ENCODE results near the gene HBD. TPM values are rescaled to one million over a fixed set of nuclear protein-coding genes. Genes with fewer than 3 reads are reported as not detected.

The HBD gene
- polyA plus RNA-seq, 3 donors, result 1.2 to 2.1 (median 1.8) TPM

DNA sequence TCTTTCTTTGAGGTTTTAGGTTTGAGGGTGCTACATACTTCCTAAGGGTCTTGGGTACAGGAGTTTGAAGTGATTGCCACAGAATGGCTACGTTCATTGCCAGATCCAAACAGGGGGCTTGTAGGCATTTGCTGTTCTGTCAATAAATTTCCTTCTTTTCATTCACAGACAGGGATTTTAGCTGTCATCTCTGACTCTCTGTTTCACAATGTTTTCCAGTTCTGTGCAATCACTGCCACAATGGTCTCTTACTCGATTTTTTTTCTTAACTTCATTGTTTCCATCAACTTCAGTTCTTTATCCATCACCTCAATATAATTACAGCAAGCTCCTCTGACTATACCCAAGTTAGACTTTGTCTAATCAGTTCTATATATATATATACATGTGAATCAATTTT is 6.2 kb upstream of the HBD start:
- DNase-seq (ENCODE audit: extremely low read depth in 1 of 11, low read depth in 9 of 11, low spot score in 4 of 11), result no peak

DNA sequence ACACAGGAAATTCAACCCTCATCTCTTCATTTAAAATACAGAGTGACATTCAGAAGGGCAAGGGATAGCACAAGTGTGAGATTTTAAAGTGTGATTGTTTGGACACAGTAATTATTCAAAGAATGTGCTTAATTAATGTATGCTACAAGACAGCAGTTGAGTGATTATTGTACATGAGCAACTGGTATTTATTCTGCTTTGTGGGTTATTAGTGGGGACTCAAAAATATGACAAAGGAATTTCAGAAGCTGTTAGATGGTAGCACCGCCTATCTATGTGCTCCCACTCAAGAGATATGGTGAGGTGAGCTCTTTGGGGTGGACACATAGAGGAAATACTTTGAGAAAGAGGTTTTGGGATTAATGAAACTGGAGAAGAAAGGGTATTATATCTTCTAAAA is 5.8 kb upstream of the HBD start:
- DNase-seq (ENCODE audit: extremely low read depth in 1 of 11, low read depth in 9 of 11, low spot score in 4 of 11), result no peak

DNA sequence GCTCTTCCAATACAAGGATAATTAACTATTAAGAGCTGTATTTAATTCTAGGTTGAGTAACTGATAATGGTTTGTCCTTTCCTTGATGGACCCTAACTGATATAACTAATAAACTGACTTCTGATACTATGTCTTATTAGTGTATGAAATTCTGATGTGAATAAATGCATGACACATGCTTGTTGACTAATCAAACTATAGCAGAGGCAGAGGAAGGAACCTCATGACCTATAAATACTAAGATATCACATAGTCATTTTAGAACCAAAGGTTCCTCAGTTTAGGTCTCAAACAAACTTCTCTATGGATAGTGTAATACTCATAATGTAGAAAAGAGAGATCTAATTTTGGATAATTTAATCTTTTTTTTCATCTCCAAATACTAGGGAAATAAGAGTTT is 4.8 kb upstream of the HBD start:
- no peak for DNase-seq (ENCODE audit: extremely low read depth in 1 of 11, low read depth in 9 of 11, low spot score in 4 of 11)

DNA sequence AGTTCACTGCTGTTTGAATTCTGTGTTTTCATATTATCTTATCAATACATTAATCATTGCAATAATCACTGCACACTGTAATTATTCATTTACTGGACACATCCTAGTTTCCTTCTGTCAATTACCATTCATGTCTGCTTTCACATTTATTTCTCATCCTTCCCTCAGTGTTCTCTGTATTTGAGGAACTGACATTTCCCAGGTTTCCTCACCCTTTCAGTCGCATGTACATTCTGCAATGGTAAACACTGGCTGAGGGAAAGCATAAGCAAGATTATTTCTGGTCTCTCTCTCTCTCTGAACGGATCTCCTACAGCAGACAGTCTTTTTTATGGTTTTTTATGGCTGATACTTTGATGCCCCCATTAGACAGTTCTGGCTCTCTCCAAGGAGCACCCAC is 4.2 kb upstream of the HBD start:
- no peak for DNase-seq (ENCODE audit: extremely low read depth in 1 of 11, low read depth in 9 of 11, low spot score in 4 of 11)

DNA sequence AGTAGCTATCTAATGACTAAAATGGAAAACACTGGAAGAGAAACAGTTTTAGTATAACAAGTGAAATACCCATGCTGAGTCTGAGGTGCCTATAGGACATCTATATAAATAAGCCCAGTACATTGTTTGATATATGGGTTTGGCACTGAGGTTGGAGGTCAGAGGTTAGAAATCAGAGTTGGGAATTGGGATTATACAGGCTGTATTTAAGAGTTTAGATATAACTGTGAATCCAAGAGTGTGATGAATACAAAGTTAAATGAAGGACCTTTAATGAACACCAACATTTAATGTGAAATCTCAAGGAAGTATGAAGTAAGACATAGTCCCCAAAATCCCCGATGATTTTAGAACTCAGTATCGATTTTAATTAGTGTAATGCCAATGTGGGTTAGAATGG is 3.1 kb upstream of the HBD start:
- no peak for DNase-seq (ENCODE audit: extremely low read depth in 1 of 11, low read depth in 9 of 11, low spot score in 4 of 11)

DNA sequence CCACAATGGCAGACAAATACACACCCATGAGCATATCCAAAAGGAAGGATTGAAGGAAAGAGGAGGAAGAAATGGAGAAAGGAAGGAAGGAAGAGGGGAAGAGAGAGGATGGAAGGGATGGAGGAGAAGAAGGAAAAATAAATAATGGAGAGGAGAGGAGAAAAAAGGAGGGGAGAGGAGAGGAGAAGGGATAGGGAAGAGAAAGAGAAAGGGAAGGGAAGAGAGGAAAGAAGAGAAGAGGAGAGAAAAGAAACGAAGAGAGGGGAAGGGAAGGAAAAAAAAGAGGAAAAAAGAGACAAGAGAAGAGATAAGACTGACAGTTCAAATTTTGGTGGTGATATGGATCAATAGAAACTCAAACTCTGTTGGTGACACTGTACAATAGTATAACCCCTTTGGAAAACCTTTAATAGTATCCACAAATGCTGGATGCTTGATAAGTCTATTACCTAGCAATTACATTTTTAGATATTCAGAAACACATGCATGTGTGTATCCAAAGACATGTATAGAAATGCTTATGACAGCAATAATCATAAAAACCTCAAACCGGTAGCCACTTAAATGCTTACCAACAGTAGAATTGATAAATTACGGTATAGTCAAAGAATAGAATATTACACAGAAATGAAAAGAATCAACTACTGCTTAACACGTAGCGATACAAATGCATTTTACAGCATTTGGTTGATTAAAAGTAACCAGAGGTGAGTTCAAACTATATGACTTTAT is 1.2 kb upstream of the HBD start:
- no peak for DNase-seq (ENCODE audit: extremely low read depth in 1 of 11, low read depth in 9 of 11, low spot score in 4 of 11)

DNA sequence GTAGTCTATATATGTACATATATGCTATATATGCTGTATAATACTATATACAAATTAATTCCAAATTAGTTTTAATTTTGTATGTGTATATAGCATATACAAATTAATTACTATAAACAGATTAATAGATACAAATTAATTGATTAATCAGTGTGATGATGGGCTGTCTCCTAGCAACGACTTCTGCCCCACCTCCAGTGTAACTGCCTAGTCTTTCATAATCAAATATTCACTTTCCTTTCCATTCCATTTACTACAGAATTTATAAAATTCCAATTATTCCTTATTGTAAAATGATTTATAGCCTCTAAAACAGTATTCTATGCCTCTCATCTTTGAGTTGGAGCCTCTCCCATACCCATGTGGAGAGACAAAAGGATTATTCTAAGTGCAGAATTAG is 976 bp downstream of the HBD start:
- DNase-seq (ENCODE audit: extremely low read depth in 1 of 11, low read depth in 9 of 11, low spot score in 4 of 11), result no peak

DNA sequence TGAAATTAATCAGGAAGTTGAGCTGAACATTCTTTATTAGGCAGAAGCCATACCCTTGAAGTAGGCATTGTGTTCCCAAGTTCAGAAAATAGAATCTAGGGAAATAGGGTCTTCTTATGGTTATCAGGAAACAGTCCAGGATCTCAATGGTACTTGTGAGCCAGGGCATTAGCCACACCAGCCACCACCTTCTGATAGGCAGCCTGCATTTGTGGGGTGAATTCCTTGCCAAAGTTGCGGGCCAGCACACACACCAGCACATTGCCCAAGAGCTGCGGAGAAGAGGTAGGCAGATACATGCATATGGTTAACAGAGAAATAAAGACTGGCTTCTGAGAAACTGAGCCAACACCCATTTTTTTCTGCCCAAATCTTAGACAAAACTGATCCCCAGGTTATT is 1.5 kb downstream of the HBD start:
- DNase-seq (ENCODE audit: extremely low read depth in 1 of 11, low read depth in 9 of 11, low spot score in 4 of 11), result no peak

DNA sequence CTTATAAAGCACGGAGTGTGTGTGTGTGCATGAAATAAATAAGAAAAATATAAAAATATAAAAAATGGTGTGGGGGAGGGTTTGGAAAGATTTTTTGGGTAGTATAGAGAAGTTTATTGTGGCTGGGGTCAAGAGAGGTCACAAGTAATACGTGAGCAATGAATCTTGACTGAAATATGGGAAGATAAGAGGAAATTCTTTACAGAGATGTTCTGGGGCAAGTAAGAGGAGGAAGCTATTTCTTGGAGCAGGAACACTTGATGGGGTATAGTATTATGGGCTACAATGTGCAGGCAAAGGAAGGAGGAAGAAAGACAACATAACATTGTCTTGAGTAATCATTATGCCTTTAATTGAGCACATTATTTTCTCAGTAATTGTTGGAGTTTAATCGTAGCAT is 2.1 kb downstream of the HBD start:
- no peak for DNase-seq (ENCODE audit: extremely low read depth in 1 of 11, low read depth in 9 of 11, low spot score in 4 of 11)

DNA sequence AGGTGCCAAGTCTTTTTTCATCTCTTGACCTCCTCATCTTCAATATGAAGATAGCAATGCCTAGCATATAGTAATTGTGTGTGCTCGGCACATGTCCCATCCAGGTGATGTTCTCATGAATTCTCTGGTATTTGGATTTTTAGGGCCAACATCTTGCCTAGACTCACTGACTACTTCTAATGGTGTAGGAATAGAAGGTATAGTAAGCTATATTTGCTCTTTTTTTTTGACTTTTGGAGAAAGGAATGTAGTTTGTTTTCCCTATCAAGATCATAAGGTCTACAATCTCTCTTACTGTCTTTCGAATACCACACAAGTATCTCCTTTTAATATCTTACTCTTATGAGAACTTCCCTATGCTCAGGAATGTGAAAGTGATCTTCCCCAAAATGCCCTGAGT is 3.2 kb downstream of the HBD start:
- no peak for DNase-seq (ENCODE audit: extremely low read depth in 1 of 11, low read depth in 9 of 11, low spot score in 4 of 11)

DNA sequence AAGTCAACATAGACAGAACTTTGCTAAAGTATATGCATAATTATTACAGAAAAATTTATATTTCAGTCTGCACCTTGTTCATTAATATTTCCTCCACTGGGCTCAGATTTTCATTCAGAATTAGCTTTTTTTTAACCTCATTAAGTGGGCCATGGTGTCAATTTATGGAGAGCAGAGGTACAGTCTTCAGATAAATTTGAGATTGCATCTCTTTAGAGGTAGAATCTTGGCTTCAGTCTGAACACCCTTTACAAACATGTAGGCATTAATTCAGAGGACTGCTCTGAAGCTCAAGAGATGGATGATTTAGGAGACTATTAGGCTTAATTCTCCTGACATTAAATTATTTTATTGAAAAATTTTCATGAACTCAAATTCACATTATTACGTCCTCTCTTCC is 4.0 kb downstream of the HBD start:
- DNase-seq (ENCODE audit: extremely low read depth in 1 of 11, low read depth in 9 of 11, low spot score in 4 of 11), result no peak

DNA sequence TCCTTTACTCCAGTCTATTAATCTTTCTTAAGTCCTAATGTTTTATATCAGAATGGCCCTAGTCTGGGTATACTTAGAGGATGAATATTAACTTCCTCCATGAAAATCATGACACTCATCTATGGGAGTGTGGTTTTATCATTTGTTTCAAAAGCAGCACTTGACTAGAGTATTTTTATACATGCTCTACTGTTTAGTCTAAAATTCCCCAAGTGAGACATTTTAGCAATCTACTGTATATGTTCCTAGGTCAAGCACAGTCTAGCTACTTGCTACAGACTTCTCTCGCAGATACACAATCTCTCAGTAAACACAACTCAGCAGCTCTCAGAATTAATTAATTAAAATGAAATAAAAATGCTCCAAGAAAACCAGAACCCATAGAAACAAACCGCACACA is 4.5 kb downstream of the HBD start:
- no peak for DNase-seq (ENCODE audit: extremely low read depth in 1 of 11, low read depth in 9 of 11, low spot score in 4 of 11)

DNA sequence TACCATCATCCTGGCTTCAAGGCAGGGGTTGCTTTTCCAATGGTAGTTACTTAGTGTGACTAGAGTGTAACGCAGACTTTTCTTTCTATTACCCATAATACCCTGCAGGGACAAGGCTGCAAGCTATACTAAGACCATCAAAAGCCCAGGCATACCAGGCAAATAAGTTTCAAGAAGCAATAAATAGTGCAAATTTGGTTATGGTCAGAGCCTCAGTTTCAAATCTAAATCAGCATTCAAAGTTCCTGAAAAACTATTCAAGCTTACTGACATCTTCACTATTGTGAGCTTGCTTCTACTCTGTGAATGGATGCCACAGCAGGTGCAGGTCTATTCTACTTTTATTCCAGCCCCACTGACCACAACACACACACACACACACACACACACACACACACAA is 4.9 kb downstream of the HBD start:
- DNase-seq (ENCODE audit: extremely low read depth in 1 of 11, low read depth in 9 of 11, low spot score in 4 of 11), result no peak

DNA sequence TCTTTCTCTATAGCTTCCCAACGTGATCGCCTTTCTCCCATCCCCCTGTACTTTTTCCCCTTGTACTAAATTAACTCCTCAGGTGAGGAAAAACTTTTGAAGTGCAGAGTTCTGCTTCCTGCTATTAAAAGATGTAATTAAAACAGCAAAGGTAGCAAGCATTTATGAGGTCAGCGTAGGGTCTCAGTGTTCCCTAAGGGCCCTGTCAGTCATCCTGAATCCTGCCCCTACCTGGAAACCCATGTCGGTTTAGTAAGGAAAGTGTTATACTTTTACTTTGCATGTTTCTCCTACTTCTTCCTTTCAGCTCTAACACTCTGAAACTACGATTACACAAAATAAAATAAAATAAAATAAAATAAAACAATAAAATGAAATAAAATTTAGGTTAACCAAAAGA is 6.2 kb downstream of the HBD start:
- DNase-seq (ENCODE audit: extremely low read depth in 1 of 11, low read depth in 9 of 11, low spot score in 4 of 11), result no peak

DNA sequence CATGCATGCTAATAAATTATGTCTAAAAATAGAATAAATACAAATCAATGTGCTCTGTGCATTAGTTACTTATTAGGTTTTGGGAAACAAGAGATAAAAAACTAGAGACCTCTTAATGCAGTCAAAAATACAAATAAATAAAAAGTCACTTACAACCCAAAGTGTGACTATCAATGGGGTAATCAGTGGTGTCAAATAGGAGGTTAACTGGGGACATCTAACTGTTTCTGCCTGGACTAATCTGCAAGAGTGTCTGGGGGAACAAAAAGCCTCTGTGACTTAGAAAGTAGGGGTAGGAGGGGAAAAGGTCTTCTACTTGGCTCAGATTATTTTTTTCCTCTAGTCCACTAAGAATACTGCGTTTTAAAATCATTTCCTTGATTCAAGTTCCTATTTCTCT is 6.6 kb downstream of the HBD start:
- no peak for DNase-seq (ENCODE audit: extremely low read depth in 1 of 11, low read depth in 9 of 11, low spot score in 4 of 11)

DNA sequence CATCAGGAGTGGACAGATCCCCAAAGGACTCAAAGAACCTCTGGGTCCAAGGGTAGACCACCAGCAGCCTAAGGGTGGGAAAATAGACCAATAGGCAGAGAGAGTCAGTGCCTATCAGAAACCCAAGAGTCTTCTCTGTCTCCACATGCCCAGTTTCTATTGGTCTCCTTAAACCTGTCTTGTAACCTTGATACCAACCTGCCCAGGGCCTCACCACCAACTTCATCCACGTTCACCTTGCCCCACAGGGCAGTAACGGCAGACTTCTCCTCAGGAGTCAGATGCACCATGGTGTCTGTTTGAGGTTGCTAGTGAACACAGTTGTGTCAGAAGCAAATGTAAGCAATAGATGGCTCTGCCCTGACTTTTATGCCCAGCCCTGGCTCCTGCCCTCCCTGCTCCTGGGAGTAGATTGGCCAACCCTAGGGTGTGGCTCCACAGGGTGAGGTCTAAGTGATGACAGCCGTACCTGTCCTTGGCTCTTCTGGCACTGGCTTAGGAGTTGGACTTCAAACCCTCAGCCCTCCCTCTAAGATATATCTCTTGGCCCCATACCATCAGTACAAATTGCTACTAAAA is 7.5 kb downstream of the HBD start, which contains the start of gene HBB:
Gene HBB, minus strand, starts transcription at position 340 of the 579 bp plus-strand sequence. Its CDS starts 50 bp downstream, at position 290.
- no peak for DNase-seq (ENCODE audit: extremely low read depth in 1 of 11, low read depth in 9 of 11, low spot score in 4 of 11)

DNA sequence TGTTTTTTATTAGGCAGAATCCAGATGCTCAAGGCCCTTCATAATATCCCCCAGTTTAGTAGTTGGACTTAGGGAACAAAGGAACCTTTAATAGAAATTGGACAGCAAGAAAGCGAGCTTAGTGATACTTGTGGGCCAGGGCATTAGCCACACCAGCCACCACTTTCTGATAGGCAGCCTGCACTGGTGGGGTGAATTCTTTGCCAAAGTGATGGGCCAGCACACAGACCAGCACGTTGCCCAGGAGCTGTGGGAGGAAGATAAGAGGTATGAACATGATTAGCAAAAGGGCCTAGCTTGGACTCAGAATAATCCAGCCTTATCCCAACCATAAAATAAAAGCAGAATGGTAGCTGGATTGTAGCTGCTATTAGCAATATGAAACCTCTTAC is 8.8 kb downstream of the HBD start:
- DNase-seq (ENCODE audit: extremely low read depth in 1 of 11, low read depth in 9 of 11, low spot score in 4 of 11), result no peak

DNA sequence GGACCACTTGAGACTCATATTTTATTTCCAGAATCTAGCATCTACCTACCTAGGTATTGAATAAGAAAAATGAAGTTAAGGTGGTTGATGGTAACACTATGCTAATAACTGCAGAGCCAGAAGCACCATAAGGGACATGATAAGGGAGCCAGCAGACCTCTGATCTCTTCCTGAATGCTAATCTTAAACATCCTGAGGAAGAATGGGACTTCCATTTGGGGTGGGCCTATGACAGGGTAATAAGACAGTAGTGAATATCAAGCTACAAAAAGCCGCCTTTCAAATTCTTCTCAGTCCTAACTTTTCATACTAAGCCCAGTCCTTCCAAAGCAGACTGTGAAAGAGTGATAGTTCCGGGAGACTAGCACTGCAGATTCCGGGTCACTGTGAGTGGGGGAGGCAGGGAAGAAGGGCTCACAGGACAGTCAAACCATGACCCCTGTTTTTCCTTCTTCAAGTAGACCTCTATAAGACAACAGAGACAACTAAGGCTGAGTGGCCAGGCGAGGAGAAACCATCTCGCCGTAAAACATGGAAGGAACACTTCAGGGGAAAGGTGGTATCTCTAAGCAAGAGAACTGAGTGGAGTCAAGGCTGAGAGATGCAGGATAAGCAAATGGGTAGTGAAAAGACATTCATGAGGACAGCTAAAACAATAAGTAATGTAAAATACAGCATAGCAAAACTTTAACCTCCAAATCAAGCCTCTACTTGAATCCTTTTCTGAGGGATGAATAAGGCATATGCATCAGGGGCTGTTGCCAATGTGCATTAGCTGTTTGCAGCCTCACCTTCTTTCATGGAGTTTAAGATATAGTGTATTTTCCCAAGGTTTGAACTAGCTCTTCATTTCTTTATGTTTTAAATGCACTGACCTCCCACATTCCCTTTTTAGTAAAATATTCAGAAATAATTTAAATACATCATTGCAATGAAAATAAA is 9.5 kb downstream of the HBD start:
- DNase-seq (ENCODE audit: extremely low read depth in 1 of 11, low read depth in 9 of 11, low spot score in 4 of 11), result no peak

DNA sequence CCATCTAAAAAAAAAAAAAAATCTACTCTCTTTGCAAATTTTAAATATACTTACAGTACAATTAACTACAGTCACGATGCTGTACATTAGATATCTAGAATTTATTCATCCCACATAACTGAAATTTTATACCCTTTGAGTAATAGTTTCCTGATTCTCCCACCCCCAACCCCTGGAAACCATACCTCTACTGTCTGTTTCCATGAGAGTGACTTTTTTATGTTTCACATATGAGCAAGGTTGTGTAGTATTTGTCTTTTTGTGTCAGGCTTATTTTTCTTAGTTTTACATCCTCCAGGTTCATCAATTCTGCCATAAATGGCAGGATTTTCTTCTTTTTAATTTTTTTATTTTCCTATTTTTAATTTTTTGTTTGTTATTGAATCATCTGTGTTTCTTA is 10.6 kb downstream of the HBD start:
- no peak for DNase-seq (ENCODE audit: extremely low read depth in 1 of 11, low read depth in 9 of 11, low spot score in 4 of 11)

DNA sequence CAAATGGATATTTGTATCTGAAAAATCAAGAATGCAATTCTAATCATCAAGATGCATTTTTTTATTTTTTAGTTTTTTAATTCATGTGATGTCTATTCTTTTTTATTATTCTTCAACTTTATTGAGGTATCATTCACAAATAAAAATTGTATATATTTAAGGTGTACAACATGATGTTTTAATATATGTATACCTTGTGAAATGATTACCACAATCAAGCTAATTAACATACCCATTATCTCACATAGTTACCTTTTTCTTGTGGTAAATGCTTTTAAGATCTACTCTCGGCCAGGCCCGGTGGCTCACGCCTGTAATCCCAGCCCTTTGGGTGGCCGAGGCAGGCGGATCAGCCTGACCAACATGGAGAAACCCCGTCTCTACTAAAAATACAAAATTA is 11.1 kb downstream of the HBD start:
- no peak for DNase-seq (ENCODE audit: extremely low read depth in 1 of 11, low read depth in 9 of 11, low spot score in 4 of 11)
